T-cell (primary cell): ENCODE measurements around the gene FBXO44. TPM values are rescaled to one million over a fixed set of nuclear protein-coding genes. Genes with fewer than 3 reads are reported as not detected.

ENCODE experiments used
- ATAC-seq, 4 experiments: fragments of 200-7000 bp in 3 of 4; fragments of 150-1000 bp in 1 of 4; cut with Tn5 transposase; replicated peaks in 1 of 4; 1 replicate in 3 of 4; 2 replicates in 1 of 4; pipeline ENCODE4 v1.10.0; 2021; ENCODE audit warnings: moderate library complexity in 3 of 4, mild to moderate bottlenecking in 2 of 4, moderate number of reproducible peaks in 1 of 4
- CTCF ChIA-PET, 2 donors: fragments of 300-600 bp; sonication (Branson Sonifier 250); formaldehyde crosslinking; loops; one replicate each; lab custom pipeline; 2022; ENCODE audit warnings: antibody characterized with exemption in 2 of 2; lab: Charles Lee
- POLR2A ChIA-PET, 2 donors: fragments of 300-600 bp; sonication (Branson Sonifier 250); formaldehyde crosslinking; loops; one replicate each; lab custom pipeline; 2022; ENCODE audit warnings: antibody characterized with exemption in 2 of 2; lab: Charles Lee
- DNase-seq, 35 experiments: peaks; one replicate each; pipeline versions ENCODE4 v3.0.0 to v3.0.0-alpha.2; 2013 to 2023
- H3K27ac ChIP-seq: one replicate; pipeline ENCODE4 v1.5.1; 2013; ENCODE audit warnings: low read length
- H3K27me3 ChIP-seq, 2 experiments: replicated peaks in 1 of 2; 1 replicate in 1 of 2; 2 replicates in 1 of 2; pipeline versions ENCODE4 v1.6.1 to v1.7.0; 2013; ENCODE audit warnings: low read length in 1 of 2, mixed read lengths in 1 of 2; ENCODE audit not compliant: control insufficient read depth in 2 of 2, insufficient read depth in 2 of 2; ENCODE audit errors: extremely low read depth in 1 of 2
- H3K36me3 ChIP-seq, 2 donors: 1 replicate in 1 of 2; 2 replicates in 1 of 2; pipeline versions ENCODE4 v1.6.1 to v1.7.0; 2013; ENCODE audit warnings: low read length in 1 of 2; ENCODE audit not compliant: control insufficient read depth in 2 of 2, insufficient read depth in 1 of 2; ENCODE audit errors: extremely low read depth in 1 of 2
- H3K4me1 ChIP-seq, 2 experiments: 1 replicate in 1 of 2; 2 replicates in 1 of 2; pipeline versions ENCODE4 v1.6.1 to v1.7.0; 2013; ENCODE audit warnings: low read length in 2 of 2, mixed read lengths in 1 of 2; ENCODE audit not compliant: insufficient read depth in 2 of 2, control insufficient read depth in 1 of 2; ENCODE audit errors: extremely low read depth in 1 of 2
- H3K4me3 ChIP-seq, 2 donors: 1 replicate in 1 of 2; 2 replicates in 1 of 2; pipeline versions ENCODE4 v1.5.1 to v1.7.0; 2013; ENCODE audit warnings: mild to moderate bottlenecking in 2 of 2, low read length in 1 of 2, moderate library complexity in 1 of 2; ENCODE audit not compliant: control insufficient read depth in 1 of 2; ENCODE audit errors: extremely low read depth in 1 of 2
- H3K9me3 ChIP-seq: 2 replicates; pipeline ENCODE4 v1.7.0; 2013
- H3K27ac Mint-ChIP-seq, 2 donors: one replicate each; pipeline ENCODE4 v1.8.0; 2020 to 2021; ENCODE audit warnings: mild to moderate bottlenecking in 2 of 2, mixed read lengths in 2 of 2
- H3K27me3 Mint-ChIP-seq, 2 donors: one replicate each; pipeline ENCODE4 v1.8.0; 2021 to 2022; ENCODE audit warnings: mixed read lengths in 2 of 2
- H3K36me3 Mint-ChIP-seq: one replicate; pipeline ENCODE4 v1.8.0; 2021; ENCODE audit warnings: mixed read lengths
- H3K4me1 Mint-ChIP-seq, 3 donors: one replicate each; pipeline ENCODE4 v1.8.0; 2020 to 2022; ENCODE audit warnings: mixed read lengths in 3 of 3, mild to moderate bottlenecking in 1 of 3
- H3K4me3 Mint-ChIP-seq, 3 donors: one replicate each; pipeline ENCODE4 v1.8.0; 2020 to 2022; ENCODE audit warnings: mild to moderate bottlenecking in 3 of 3, mixed read lengths in 3 of 3, moderate library complexity in 3 of 3
- H3K9me3 Mint-ChIP-seq, 3 donors: one replicate each; pipeline ENCODE4 v1.8.0; 2020 to 2022; ENCODE audit warnings: mixed read lengths in 3 of 3
- WGBS: methylation state at CpG from one replicate; pipeline ENCODE4 v1.1.5; 2013; ENCODE audit warnings: missing lambda C conversion rate; ENCODE audit not compliant: insufficient coverage; 5-methylcytosine and 5-hydroxymethylcytosine counted together
- total RNA-seq, 35 experiments: library from RNA in 6 of 35; stranded (reverse) in 6 of 35; fragments of 120-200 nt in 1 of 35; gene quantifications; one replicate each; pipeline versions ENCODE4 v1.2.1 to v1.2.4 and lab custom pipeline; 2013 to 2026

FBXO44 gene
- total RNA-seq, 5 donors from 2014 or later (not counting 1 experiment from before 2014, with no cell fraction given): 46.7 to 64.5 (median 54.3) TPM

DNA sequence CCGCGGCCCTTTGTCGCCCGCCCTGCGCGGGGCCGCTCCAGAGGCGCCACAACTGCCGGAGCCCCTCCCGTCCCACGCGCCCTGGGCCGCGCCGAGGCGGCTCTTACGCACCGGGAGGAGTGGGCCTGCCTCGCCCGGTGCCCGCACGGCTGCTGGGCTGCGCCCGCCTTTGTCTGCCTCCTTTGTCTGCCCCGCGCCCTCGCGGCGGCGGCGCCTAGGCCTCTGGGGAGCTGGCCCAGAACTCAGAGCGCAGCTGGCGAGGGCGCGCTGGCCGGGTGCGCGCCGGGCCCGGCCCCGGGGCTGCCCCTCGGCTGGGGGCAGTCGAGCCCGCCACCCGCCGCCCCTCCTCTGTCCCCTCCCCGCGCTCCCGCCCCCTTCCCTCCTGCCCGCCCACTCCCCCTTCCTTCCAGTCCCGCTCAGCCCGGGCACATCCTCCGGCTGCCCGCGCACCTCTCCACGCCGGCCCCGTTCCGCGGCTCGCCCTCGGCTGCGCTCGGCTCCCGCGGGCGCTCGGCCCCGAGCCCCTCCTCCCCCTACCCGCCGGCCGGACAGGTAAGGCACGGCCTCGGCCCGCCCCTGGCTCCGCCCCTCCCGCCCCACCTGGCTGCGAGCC lies 36.7 kb downstream of the FBXO44 start, which contains the start of gene DRAXIN:
Gene DRAXIN, plus strand, starts transcription at position 409 of the 613 bp plus-strand sequence. CDS start 14,549 bp downstream, outside the sequence.
- Mint-ChIP-seq H3K4me1 (peaks cover 26 to 33% (median 29%) of the 10 kb centered on the region in 3 donors), H3K27me3 (peaks cover 39 to 51% of the 10 kb centered on the region in 2 donors), H3K27ac (no peak within 1 kb of the TSS), H3K9me3 (no peaks in the 10 kb centered on the region), H3K4me3 (peak within 1 kb of the TSS; percentile 53 to 78 (median 65)), H3K36me3 (no peaks in the 10 kb centered on the region)
- POLR2A ChIA-PET: interaction anchor here in 1 of 2 donors (0.5 kb wide), 1 partner anchor 27 kb away, joined by 5 read pairs; no protein-coding TSS in a partner anchor
- H3K27me3 ChIP-seq: peaks cover 9 to 64% of the 10 kb centered on the region in 2 experiments
- CTCF ChIA-PET: interaction anchor here in 1 of 2 donors (0.6 kb wide), 1 partner anchor 191 kb away, joined by 3 read pairs; no protein-coding TSS in a partner anchor
- DNase-seq (peak in 4 of 35 experiments; percentile 9 to 25 (median 20)), ATAC-seq (peak in 3 of 4 experiments; percentile 28 to 49 (median 30))
- no peak within 1 kb of the TSS for H3K27ac ChIP-seq
- H3K4me1 ChIP-seq: peaks cover 8 to 34% of the 10 kb centered on the region in 2 experiments
- under 1% methylated on average over 66 of the region's 78 CpGs for WGBS
- H3K9me3 ChIP-seq: no peaks in the 10 kb centered on the region
- H3K36me3 ChIP-seq: no peaks in the 10 kb centered on the region
- peak within 1 kb of the TSS; percentile 26 to 53 for H3K4me3 ChIP-seq

DNA sequence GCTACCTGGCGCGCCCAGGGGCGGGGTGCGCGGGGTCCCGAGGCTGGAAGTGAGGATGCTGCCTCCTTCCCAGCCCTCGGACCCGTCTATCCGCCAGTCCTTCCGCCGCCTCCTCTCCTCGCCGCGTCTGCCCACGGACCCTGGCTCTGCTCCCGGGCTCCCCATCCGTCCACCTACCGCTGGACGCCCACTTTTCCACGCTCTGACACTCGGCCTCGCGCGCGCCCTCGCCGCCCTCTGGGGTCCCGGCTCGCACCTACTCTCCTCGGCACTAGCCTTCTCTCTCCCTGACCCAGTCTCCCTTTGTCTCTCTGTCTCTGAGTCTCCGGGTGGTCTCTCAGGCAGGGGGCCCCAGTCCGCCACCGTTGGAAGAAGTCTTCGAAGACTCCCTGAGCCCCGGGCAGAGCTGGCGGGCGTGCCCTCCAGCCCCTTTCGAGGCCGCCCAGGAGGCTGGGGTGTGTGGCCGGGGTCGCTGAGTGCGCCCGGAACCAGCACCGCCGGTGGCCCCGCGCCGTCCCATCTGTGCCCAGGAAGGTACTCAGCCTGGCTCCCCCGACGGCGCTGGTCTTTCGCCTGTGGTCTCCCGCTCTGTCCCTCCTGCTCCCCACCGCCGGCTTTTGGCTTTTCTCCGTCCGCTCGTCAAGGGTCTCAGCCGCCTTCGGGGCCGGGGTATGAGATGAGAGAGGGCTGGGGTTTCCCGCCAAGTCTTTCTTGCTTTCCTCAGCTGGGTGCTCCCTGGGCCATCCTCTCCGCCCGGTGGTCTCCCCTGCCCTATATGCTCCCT lies 37.4 kb downstream of the FBXO44 start:
- ATAC-seq: no peak
- H3K4me3 ChIP-seq: peak overlapping the region in 1 of 2 donors; percentile 15
- H3K27me3 Mint-ChIP-seq: peaks cover 39 to 51% of the 10 kb centered on the region in 2 donors
- ChIA-PET POLR2A (no interaction called here), CTCF (no interaction called here)
- peak overlapping the region; percentile 53 to 78 (median 65) for H3K4me3 Mint-ChIP-seq
- peak in 1 of 35 experiments; percentile 7 for DNase-seq
- no peaks in the 10 kb centered on the region for H3K9me3 ChIP-seq
- H3K4me1 Mint-ChIP-seq: peaks cover 26 to 33% (median 29%) of the 10 kb centered on the region in 3 donors
- peaks cover 8 to 34% of the 10 kb centered on the region in 2 experiments for H3K4me1 ChIP-seq
- no peaks in the 10 kb centered on the region for H3K9me3 Mint-ChIP-seq
- peaks cover 9 to 62% of the 10 kb centered on the region in 2 experiments for H3K27me3 ChIP-seq
- no peaks in the 10 kb centered on the region for H3K36me3 Mint-ChIP-seq
- no peaks in the 10 kb centered on the region for H3K36me3 ChIP-seq
- H3K27ac Mint-ChIP-seq: no peak overlapping the region
- 10% methylated on average over 51 of the region's 64 CpGs for WGBS
- no peak overlapping the region for H3K27ac ChIP-seq

DNA sequence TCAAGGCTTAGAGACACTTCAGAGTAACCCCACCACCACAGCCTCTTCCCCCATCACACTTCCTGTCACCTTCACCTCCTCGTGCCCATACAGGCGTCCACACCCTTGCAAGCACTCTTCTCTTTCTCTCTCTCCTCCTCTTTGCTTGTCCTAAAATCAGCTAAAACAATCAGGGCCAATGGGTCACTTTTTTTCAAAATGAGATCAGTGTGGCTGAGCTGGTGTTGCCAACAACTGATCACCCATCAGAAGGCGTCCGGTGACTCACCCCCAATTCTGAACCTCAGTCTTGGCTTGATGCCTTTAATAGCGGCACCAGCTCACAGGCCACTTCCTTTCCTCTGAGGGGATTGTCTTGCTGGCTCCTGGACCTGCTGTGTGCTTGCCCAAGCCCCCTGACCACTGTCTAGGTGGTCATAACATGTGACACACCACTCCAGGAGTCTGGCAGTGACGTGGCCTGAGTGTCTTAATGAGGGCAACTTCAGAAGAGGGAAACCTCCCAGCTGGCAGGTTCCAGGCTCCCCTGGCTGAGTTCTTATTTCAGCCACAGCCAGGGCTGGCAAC lies 38.4 kb downstream of the FBXO44 start:
- Histone ChIP-seq H3K9me3 (no peaks in the 10 kb centered on the region), H3K4me3 (no peak overlapping the region), H3K36me3 (no peaks in the 10 kb centered on the region), H3K4me1 (peaks cover 8 to 34% of the 10 kb centered on the region in 2 experiments), H3K27me3 (peaks cover 9 to 58% of the 10 kb centered on the region in 2 experiments), H3K27ac (no peak overlapping the region)
- H3K4me3 Mint-ChIP-seq: peak overlapping the region; percentile 53 to 78 (median 55)
- H3K27ac Mint-ChIP-seq: peak overlapping the region; percentile 5 to 41
- H3K4me1 Mint-ChIP-seq: peaks cover 26 to 35% (median 29%) of the 10 kb centered on the region in 3 donors
- ATAC-seq (peak; percentile 62 to 76 (median 68)), DNase-seq (peak in 23 of 35 experiments; percentile 11 to 50 (median 22))
- WGBS: 30% methylated on average over 5 of the region's 6 CpGs
- no peaks in the 10 kb centered on the region for H3K9me3 Mint-ChIP-seq
- POLR2A ChIA-PET: no interaction called here
- CTCF ChIA-PET: interaction anchor here in 1 of 2 donors (0.5 to 0.8 kb wide), 2 partner anchors 24 to 26 kb away, joined by 3 read pairs; no protein-coding TSS in a partner anchor
- no peaks in the 10 kb centered on the region for H3K36me3 Mint-ChIP-seq
- peaks cover 32 to 44% of the 10 kb centered on the region in 2 donors for H3K27me3 Mint-ChIP-seq

DNA sequence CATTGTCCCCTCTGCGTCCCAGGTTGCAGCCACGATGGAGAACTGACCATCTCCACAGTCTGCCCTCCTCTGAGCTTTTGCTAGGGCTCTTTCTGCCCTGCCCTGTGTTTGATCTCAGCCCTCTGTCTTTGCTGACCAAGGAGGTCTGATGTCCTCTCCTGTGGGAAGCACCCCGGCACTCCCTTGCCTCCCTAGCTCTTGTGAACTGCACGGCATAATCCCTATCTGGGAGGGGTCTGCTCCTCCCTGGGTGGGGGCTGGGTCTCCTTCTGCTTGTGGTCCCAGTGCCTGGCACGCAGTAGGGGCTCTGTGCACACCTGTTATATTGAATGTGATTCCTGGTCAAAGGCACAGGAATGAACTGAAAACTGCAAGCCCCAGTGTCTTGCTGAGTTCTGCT lies 39.2 kb downstream of the FBXO44 start:
- Mint-ChIP-seq H3K4me3 (peak overlapping the region in 1 of 3 donors; percentile 78), H3K36me3 (no peaks in the 10 kb centered on the region), H3K27me3 (peaks cover 27 to 36% of the 10 kb centered on the region in 2 donors), H3K9me3 (no peaks in the 10 kb centered on the region), H3K27ac (peak overlapping the region in 1 of 2 donors; percentile 36), H3K4me1 (peaks cover 26 to 35% (median 29%) of the 10 kb centered on the region in 3 donors)
- H3K27me3 ChIP-seq: peaks cover 9 to 53% of the 10 kb centered on the region in 2 experiments
- H3K4me1 ChIP-seq: peaks cover 8 to 34% of the 10 kb centered on the region in 2 experiments
- H3K4me3 ChIP-seq: no peak overlapping the region
- no peaks in the 10 kb centered on the region for H3K9me3 ChIP-seq
- H3K36me3 ChIP-seq: no peaks in the 10 kb centered on the region
- DNase-seq (no peak), ATAC-seq (no peak)
- WGBS: 67% methylated on average over 3 of the region's 5 CpGs
- no peak overlapping the region for H3K27ac ChIP-seq
- CTCF ChIA-PET: interaction anchor here in 1 of 2 donors (0.5 kb wide), 1 partner anchor 24 kb away, joined by 3 read pairs; no protein-coding TSS in a partner anchor
- POLR2A ChIA-PET: no interaction called here

DNA sequence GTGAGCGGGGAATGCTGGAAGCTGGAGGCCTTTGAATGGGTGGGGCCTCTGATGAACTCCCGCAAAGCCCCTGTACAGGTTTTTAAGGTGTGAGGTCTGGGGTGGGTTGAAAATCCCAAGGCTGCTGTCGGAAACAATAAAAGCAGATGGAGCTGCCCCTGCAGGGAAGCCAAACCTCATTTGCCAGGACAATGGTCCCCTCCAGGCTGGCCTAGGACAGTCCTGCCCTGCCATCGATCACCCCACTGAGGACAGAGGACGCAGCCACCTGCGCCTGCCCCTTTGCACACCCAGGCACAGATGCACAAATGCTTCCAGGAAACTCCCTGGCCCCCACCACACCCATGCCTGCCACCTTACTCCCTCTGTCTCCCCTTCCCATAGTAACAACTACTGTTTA lies 41.2 kb downstream of the FBXO44 start:
- ChIA-PET POLR2A (no interaction called here), CTCF (interaction anchor here (0.7 to 0.9 kb wide), 2 partner anchors 31 to 45 kb away, joined by 3 to 4 read pairs; no protein-coding TSS in a partner anchor)
- Mint-ChIP-seq H3K4me1 (peaks cover 18 to 25% (median 20%) of the 10 kb centered on the region in 3 donors), H3K4me3 (no peak overlapping the region), H3K36me3 (no peaks in the 10 kb centered on the region), H3K9me3 (no peaks in the 10 kb centered on the region), H3K27me3 (peaks cover 15 to 21% of the 10 kb centered on the region in 2 donors), H3K27ac (no peak overlapping the region)
- no peak for DNase-seq
- H3K36me3 ChIP-seq: no peaks in the 10 kb centered on the region
- H3K27ac ChIP-seq: no peak overlapping the region
- H3K4me1 ChIP-seq: peaks cover 3 to 28% of the 10 kb centered on the region in 2 experiments
- WGBS: 96% methylated on average over 3 of the region's 6 CpGs
- H3K4me3 ChIP-seq: no peak overlapping the region
- ATAC-seq: no peak
- no peaks in the 10 kb centered on the region for H3K9me3 ChIP-seq
- H3K27me3 ChIP-seq: peaks cover 0 to 45% of the 10 kb centered on the region in 2 experiments
